ENCODE measurements around the gene ZMYND10.

Gene ZMYND10
- total RNA-seq: 0.92 to 1.9 (median 1.0) reads per million in 3 experiments

DNA sequence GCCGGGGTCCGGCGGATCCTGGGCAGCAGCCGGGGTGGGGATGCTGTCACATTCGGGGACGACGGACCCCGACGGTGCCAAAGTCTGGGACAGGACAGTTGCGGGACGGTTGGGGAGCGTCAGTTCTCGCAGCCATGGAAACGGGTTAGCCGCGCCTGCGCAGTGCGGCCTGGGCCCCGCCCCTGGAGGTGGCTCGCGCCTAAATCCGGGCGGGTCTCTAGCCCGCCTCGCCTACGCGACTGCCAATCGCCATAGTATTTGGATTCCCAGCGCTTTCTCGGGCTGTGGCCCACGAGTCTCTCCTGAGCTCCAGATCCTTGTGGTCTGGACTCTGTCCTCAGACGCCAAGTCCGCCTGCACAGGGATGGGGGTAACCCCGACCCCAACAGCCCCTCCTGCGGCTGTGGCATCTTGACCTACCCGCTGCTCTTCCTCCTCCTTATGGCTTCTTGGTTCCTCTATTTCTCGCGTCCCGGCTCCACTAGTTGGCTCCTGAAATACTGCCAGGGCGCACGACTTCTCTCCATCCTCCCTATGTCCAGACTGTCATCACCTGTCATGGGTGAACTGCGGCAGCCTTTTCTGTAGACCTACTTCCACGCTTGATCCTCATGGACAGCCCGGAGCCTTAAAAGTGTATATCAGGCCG lies at the start of gene ZMYND10:
TSS of gene ZMYND10 (minus strand) at position 147 of the 649 bp plus-strand sequence. CDS start 153 bp downstream, outside the sequence.
- peak; percentile 71 for DNase-seq

DNA sequence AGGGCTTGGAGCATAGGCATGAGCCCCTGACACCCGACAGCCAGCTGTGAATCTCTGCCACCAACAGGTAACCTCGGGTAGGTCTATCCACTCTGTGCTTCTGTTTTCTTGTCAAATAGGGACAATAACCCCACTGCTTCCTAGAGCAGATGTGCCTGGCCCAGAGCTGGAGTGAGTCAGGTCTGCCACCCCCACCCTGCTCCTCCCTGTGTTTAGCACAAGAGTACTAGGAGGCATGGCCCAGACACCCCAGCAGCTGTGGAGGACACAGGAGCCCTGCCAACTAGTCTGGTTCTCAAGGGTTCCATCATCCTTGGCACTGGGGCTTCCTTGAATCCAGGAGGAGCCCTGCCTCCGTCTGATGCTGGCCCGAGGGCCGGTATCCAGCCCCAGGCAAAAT lies 47.5 kb upstream of the ZMYND10 start:
- no peak for DNase-seq

DNA sequence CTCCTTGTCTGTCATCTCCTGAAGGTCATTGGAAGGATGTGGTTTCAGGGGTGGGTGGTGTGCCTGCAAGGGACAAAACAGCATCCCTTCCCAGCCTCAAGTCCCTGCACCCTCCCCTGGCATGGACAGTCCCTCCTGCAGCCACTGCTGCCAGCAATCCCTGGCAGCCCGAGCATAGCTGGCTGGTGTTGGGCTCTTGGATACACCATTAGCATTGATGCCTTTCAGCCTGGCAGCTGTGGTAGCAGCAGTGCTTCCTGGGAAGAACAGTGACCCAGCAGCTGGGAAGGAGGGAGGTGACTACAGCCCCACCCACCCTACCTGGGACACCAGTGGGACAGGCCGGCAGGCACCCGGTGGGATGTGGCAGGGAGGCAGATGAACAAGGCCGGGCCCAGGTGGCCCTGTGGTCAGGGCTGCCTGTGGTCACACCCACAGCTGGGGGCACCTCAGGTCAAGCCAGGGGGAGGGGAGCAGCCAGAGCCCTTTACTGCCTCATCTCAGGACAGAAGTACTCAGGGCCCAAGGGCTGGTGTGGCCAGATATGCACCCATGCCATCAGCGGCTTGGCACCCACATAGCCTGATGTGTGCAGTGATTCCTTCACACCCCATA lies 46.7 kb upstream of the ZMYND10 start:
- no peak for DNase-seq

DNA sequence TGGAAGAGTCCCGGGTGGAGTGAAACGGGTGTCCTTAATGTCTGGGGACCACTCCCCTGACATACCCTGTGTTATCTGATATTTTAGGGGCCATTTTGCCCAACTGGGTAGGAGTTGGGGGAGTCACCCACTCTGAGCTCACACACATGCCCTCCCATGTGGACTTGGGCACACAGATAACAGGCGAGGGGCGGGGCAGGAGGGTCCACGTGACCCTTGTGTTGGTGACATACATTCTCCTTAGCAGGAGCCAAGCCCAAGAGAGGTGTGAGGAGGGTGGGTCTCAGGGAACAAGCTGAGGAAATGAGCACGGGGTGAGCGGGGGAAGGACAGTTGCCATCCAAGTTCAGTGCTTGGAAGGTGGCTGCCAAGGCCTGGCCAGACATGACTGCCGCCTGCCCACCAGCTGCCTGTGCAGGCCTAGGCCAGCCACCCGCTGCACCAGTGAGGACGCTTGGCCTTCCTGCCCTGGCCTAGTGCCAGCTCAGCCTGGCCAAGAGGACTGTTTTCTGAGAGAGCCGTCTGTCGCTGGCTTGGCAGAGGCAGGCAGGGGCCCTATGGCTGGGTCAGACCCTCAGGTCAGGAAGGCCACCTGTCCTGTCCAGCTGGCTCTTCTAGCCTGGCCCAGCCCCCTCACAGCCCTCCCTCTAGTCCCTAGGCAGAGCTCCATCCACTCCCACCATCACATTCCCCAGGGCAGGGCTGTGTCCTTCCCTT lies 45.1 kb upstream of the ZMYND10 start:
- no peak for DNase-seq

DNA sequence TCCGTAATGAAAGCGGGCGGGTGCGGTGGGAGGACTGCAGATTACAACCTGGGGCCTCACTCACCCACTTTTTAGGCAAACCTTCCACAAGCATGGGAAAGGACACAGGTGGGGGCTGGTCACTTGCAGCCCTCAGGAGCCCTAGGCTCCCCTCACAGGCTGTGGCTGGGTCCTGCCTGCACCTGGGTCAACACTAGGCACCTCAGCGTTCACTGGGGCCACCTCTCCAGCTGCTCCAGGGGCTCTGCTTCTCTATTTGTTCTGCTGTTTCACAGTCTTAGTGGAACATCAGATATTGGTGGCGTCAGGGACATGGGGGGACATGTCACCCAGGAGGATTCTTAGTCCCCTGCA lies 43.9 kb upstream of the ZMYND10 start:
- DNase-seq: no peak

DNA sequence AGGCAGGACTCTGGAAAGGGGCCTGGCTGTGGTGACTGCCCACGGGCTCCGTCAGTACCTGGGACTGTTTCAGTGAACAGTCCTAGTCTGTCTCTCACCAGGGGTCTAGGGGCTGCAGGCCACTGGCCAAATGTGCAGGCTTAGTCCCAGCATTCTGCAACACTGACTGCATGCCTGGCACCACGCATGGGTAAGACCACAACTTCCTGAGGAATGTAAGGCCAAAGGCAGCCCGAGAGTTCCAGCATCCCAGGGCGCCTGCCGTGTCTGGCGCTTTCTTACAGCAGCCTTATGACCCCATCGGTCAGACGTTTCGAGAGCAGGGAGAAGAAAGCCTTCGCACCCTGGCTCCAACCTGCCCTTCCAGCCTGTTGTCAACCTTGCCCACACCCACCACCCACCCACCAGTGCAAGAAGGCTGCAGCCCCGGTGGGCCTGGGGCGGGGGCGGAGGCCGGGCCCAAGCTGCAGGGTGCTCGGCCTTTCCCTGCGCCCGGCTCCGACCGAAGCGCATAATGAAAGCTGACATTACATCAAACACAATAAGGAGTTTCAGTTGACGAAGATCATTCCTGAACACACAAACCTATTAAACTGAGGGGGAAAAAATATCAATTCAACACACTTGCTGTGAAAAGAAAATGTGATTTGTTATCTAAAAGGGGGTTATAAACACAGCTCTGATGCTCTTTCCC lies 43.3 kb upstream of the ZMYND10 start:
- no peak for DNase-seq

DNA sequence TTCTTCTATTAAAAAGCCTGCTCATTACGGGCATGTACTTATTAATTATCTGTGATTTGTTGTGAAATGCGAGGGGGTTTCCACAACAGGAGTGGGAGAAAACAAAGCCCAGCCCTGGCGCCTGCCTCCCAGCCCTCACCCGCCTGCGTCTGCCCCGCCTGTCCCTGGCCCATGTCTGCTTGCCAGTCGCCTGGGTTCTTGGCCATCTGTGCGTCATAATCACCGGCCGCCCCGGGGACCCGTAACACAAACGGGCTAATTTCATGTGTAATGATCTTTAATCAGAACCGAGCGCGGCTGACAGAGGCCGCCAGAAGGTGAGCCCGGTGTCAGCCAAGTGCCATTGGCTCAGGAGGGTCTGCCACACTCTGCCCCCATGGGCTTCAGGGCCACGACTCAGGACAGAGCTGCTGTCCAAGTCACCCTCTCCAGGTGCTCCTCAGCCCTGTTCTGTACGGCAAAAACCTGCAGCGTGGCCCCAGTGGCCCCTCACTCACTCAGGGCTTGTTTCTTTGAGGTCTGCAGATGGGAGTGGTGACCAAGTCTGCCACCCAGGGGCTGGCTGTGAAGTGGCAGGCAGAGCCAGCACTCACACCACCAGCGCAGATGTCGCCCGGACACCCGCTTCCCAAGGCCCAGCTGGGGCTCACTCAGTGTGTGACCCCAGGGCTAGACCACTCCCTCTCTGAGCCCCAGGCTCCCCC lies 42.6 kb upstream of the ZMYND10 start:
- DNase-seq: no peak

DNA sequence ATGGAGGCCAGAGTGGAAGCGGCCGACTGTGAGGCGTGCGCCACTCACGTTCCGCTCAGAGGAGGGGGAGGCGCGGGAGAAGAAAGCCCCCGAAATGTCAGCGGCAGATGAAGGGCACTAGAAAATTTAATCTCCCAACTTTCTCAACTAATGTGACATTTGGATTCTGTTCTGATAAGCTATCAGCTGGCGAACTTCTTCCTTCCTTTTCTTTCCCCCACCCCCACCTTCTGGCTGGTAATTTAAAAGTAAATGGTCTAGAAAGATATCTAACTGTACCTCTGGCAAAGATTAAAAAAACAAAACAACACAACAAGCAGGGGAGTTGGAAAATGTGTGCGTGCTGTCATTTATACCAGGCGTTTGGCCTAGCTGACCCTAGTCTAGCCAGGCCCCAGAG lies 40.2 kb upstream of the ZMYND10 start:
- no peak for DNase-seq

DNA sequence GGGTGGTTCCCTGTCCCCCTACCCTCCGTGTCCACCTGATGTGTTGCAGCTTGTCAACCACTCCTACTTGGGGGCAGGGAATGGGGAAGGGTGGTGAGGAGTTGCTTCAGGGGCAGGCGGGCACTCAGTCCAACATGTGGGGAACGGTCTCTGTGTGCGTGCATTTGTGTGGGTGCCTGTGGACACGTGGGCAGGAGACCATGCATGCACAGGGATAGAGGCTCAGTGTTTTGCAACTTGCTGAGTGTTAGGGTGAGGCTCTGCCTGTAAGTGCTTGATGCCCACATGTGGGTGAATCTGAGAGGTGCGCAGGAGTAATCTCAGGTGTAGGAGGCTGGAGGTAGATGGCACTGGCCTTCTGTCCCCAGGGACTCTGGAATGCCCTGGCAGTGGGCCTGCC lies 38.2 kb upstream of the ZMYND10 start:
- DNase-seq: no peak

DNA sequence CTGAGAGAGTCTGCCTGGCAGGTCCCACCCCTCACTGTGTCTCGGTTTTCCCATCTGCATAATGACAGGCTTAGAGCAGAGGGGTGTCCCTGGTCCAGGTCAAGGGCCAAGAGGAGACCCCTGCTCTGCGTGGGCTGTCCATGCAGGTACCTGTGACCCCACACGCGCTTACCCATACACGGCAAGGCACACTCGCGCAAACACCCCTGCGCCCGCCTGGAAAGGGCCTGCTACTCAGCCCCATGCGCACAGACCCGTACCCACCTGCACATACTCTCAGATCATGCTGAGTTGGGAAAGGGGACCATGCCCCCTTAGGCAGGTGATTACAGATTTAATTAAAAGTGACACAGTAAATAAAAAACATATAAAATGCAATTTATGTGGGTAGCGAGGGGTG lies 37.2 kb upstream of the ZMYND10 start:
- no peak for DNase-seq

DNA sequence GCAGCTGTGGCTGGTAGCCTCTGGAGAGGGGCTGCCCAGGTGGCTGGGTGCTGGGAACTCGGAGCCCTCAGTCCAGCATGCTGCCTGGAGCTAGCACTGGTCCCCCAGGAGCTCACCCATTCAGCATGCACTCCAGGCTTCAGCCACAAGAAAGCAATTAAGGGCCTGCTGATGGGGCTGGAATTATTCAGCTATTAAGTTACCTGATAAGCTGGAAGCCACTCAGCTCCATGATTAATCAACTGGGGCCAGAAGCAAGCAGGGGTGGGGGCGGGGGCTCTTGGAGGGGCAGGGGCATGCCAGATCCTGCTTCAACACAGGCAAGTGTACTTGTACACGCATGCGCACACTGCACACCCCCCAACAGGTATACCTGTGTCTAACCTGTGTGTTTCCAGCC lies 35.9 kb upstream of the ZMYND10 start:
- no peak for DNase-seq

DNA sequence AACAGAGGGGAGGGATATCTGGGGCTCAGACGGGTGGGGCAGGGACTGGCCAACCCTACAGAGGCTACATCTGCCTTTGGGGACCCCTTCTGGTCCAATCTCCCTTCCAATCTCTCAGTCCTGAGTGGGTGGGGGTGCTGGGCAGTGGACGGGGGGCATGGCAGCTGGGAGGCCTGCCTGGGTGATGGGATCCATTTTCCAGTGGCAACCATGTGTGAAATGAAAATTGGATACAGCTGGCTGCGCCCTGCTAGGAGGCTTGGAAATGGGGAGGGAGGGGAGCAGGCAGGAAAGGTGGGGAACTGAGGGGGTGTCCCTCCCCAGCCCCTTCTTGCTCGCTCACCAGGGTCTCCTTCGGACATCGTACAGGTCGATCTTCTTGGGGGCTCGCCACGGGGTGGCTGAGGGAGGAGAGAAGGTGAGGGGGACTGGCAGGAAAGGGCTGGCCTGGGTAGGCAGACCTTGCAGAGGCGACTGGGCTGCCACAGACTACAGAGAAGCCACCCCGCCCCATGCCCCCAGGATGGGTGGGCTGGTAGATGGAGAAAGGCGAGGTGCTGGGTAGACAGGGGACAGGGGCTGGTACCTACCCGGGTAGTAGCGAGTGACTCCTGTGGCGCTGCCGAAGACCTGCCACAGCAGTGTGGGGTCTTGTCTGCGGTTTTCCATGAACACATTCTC lies 35.0 kb upstream of the ZMYND10 start:
- DNase-seq: no peak

DNA sequence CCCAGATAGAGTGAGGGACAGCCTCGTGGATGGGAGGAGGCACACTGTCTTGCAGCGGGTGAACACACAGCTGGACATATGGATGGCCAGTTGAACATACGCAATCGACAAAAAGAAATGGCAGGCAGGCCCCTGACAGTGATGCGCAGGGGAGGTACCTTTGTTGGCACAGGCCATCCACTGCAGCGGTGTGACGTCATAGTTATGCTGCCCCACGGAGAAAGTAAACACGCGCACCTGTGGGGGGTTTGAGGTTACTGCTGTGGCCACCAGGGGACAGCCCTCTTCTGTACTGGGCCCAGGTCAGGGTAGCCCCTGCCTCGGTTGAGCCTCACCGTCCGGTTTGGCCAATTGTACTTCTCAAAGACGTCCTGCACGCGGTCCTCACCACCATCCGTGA lies 33.2 kb upstream of the ZMYND10 start:
- no peak for DNase-seq

DNA sequence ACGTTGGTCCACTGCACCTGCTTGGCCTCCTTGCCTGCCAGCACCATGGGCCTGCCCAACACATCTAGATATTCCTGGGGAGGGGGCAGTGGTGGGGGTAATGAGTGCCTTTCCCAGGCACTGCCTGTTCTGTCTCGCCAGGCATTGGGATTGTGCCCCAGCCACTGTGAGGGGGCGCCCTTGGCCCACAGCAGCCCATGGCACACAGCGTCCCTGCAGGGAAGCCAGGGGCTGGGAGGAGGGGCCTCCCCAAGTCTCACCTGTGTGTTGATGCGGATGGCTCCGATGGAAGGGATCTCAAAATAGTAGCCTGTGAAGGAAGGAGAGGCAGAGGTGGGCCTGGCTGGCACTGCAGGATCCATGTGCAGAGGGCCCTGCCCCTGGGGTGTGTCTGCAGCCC lies 32.5 kb upstream of the ZMYND10 start:
- no peak for DNase-seq

DNA sequence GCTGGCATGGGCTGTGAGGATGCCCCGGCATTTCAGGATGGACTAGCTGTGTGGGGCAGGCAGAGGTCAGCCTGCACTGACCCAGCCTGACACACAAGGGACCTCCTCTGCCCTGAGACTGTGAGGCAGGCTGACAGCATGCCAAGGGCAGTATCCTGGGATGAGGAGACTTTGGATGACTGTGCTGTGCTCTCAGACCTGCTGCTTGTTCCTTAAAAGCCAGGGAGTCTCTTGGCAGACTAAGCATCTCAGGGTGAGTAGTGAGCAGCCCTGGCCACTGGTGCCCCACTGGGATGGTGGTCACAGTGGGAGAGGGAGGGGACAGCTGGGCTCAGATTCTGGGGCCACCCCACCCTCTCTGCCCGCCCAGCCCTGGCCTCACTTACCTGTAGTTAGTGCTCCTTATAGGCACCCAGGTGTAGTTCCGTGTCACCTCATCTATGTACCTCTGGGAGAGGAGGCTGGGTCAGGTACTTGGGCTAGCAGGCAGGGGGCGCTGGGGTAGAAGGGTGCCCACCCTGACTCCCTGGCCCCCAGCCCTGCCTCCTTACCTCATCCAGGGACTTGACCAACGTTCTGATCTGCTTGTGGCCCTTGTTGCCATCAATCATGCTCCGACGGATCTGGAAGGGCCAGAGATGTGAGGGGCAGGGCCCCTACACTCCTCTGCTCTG lies 29.9 kb upstream of the ZMYND10 start:
- no peak for DNase-seq

DNA sequence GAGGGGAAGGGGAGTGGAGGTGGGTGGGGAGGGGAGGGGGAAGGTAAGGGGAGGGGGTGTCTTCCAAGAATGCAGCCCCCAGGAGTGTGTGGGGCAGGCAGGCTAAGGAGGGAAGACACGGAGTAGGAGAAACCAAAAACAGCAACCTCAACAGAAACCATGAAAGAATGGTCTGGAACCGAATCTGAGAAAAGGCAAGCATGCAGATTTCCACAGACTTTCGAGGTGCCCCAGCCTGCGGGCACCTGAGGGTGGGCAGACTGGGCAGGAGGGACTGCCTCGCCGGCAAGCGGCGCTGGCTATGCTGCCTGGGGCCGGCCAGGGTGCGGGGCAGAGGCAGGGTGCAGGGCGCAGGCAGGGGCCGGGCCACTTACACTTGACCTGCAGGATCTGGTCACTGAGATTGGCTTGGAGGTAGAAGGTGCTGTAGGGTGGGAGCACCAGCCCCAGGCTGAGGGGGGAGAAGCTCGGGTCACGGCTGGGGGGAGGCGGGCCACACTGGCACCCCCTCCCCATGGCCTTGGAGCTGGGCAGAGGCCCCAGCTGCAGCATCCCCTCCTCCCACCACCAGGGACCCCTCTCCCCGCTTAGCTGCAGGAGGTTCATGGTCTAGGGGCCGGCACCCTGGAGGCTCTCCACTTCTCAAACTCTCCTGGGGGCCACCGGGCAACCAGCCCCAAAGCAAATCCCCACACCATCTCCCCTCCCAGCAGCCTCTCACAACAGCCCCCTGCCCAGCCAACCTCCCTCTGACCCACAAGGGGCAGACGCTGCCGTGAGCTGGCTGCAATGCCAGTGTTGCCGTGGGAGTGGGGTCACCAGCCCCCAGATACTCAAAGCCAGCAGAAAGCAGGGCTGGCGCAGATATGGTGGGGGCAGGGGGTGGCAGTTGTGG lies 29.1 kb upstream of the ZMYND10 start:
- DNase-seq: no peak

DNA sequence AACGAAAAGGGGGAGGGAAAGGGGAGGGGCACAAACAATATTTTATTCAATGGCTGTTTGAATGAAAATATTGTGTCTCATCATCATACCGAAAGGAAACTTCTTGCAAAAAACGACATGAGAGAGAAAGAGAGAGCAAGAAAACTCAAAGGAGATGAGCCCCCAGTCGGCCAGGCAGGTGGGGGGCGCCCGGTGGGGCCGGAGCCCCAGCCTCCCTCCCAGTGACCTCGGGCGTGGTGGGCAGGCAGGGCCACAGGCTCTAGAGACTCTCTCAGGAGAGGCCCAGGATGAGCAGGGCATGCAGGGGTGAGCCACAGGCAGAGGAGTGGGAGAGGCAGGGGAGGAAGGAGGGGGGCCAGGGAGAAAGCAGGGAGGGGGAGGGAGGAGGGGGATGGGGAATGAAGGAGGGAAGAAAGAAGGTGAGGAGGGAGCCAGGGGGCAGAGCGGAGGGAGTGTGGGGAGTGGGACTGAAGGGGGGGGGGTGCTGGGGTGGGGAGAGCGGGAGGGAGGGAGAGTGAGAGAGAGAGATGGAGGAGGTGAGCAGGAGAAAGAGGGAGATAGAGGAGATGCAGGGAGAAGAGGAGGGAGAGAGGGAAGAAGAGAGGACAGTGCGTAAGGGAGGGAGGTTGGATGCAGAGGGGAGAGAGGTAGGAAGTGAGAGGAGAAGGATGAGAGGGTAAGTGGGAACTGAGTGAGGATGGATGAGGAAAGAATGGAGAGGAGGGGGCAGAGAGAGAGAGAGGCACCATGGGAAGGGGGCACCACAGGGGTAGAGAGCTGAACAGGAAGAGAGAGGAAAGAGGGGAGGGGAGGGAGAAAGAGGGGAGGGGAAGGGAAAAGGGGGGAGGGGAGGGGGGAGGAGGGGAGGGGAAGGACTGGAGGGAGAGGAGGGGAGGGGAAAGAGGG lies 27.9 kb upstream of the ZMYND10 start:
- DNase-seq: no peak

DNA sequence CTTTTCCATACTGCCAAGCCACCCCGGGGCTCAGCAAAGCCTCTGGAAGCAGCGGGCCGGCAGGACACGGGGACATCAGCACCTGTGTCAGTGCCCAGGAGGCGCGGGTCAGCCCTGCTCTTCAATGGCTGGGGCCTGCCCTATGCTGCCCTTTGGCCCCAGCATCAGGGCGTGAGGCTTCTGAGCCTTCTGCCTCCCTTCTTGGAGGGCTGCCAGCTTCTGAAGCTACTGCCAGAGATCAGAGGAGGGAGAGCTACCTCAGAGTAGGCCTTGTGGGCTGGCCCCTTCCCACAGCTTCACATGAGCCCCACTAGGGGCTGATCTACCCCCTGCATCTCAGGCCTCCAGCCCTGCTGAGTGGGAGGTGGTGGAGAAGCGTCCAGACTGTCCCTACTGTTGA lies 26.8 kb upstream of the ZMYND10 start:
- DNase-seq: no peak

DNA sequence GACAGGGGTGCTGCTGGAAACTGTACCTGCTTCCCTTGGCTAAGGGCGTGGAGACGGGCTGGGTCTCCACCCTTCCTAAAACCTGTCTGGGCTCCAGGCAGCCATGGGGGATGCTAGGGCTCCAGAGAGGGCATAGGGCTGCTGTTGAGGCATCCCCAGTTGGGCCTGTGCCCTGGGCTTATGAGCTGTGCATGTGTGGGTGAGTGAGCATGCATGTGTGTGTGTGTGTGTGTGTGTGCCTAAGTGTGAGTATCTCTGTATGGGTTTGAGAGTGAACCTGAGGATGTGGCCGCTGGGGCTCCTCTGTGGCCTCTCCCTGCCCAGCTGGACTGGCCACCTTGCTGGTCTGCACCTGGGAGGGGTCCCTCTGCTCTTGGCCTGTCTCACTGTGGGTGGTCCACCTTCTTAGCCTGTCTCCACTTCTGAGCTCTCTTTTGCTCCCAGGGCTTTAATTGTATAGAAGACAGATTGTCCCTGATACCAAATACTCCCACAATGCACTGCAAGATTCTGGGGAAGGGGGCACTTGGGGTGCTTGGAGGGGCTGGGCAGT lies 25.7 kb upstream of the ZMYND10 start:
- DNase-seq: no peak

Measured in central memory CD4-positive, alpha-beta T cell (primary cell).